Measurements from ENCODE around the gene SUGCT.

Gene SUGCT

GRCh38 chr7:40498924-40499510 is 364.2 kb downstream of the SUGCT start:
- H3K9me3 ChIP-seq (ENCODE audit: severe bottlenecking), result no peaks in the 10 kb centered on the region
- no peaks in the 10 kb centered on the region for H3K36me3 ChIP-seq
- no peaks in the 10 kb centered on the region for H3K27me3 ChIP-seq (ENCODE audit: insufficient read depth, low read depth, severe bottlenecking)
- no peak overlapping the region for H3K4me3 ChIP-seq (ENCODE audit: low read depth, low read length)
- no peak overlapping the region for H3K27ac ChIP-seq
- no peak for TF ChIP-seq CTCF (IDR thresholded peaks at IDR 0.05; ENCODE audit: low read depth, low read length)
- no peak for DNase-seq

- no peak for TF ChIP-seq CTCF (IDR thresholded peaks at IDR 0.05; ENCODE audit: low read depth, low read length)
- Histone ChIP-seq H3K27ac (no peak overlapping the region), H3K36me3 (no peaks in the 10 kb centered on the region), H3K4me3 (ENCODE audit: low read depth, low read length) (no peak overlapping the region), H3K9me3 (ENCODE audit: severe bottlenecking) (no peaks in the 10 kb centered on the region), H3K27me3 (ENCODE audit: insufficient read depth, low read depth, severe bottlenecking) (no peaks in the 10 kb centered on the region)
- DNase-seq, result no peak
These were observed 364.9 kb downstream of the SUGCT start for GRCh38 chr7:40499718-40500117.

GRCh38 chr7:40500219-40500618 is 365.4 kb downstream of the SUGCT start:
- Histone ChIP-seq H3K27ac (no peak overlapping the region), H3K9me3 (ENCODE audit: severe bottlenecking) (no peaks in the 10 kb centered on the region), H3K4me3 (ENCODE audit: low read depth, low read length) (no peak overlapping the region), H3K36me3 (no peaks in the 10 kb centered on the region), H3K27me3 (ENCODE audit: insufficient read depth, low read depth, severe bottlenecking) (no peaks in the 10 kb centered on the region)
- TF ChIP-seq CTCF (IDR thresholded peaks at IDR 0.05; ENCODE audit: low read depth, low read length), result no peak
- no peak for DNase-seq

- TF ChIP-seq CTCF (IDR thresholded peaks at IDR 0.05; ENCODE audit: low read depth, low read length), result no peak
- H3K27me3 ChIP-seq (ENCODE audit: insufficient read depth, low read depth, severe bottlenecking), result no peaks in the 10 kb centered on the region
- H3K9me3 ChIP-seq (ENCODE audit: severe bottlenecking), result no peaks in the 10 kb centered on the region
- no peak overlapping the region for H3K4me3 ChIP-seq (ENCODE audit: low read depth, low read length)
- no peaks in the 10 kb centered on the region for H3K36me3 ChIP-seq
- no peak overlapping the region for H3K27ac ChIP-seq
- DNase-seq, result no peak
These were observed 367.6 kb downstream of the SUGCT start for GRCh38 chr7:40502359-40502758.

- DNase-seq, result no peak
- H3K4me3 ChIP-seq (ENCODE audit: low read depth, low read length), result no peak overlapping the region
- no peaks in the 10 kb centered on the region for H3K27me3 ChIP-seq (ENCODE audit: insufficient read depth, low read depth, severe bottlenecking)
- H3K27ac ChIP-seq, result no peak overlapping the region
- H3K9me3 ChIP-seq (ENCODE audit: severe bottlenecking), result no peaks in the 10 kb centered on the region
- no peak for TF ChIP-seq CTCF (IDR thresholded peaks at IDR 0.05; ENCODE audit: low read depth, low read length)
- no peaks in the 10 kb centered on the region for H3K36me3 ChIP-seq
These were observed 371.4 kb downstream of the SUGCT start for GRCh38 chr7:40506158-40506557.

- no peak for DNase-seq
- Histone ChIP-seq H3K27ac (no peak overlapping the region), H3K9me3 (ENCODE audit: severe bottlenecking) (no peaks in the 10 kb centered on the region), H3K4me3 (ENCODE audit: low read depth, low read length) (no peak overlapping the region), H3K36me3 (no peaks in the 10 kb centered on the region), H3K27me3 (ENCODE audit: insufficient read depth, low read depth, severe bottlenecking) (no peaks in the 10 kb centered on the region)
- no peak for TF ChIP-seq CTCF (IDR thresholded peaks at IDR 0.05; ENCODE audit: low read depth, low read length)
These were observed 372.4 kb downstream of the SUGCT start for GRCh38 chr7:40507166-40507565.

Data from WERI-Rb-1 (cell line).